WTC11 (cell line): ENCODE measurements around the gene POC1A. TPM values are rescaled to one million over a fixed set of nuclear protein-coding genes. Genes with fewer than 3 reads are reported as not detected.

Experiments
- ATAC-seq: fragments of 200-7000 bp; cut with Tn5 transposase; 2 replicates; pipeline ENCODE4 v1.10.0; 2021; ENCODE audit warnings: mild to moderate bottlenecking, moderate library complexity
- CTCF ChIA-PET: fragments of 300-600 bp; sonication (Branson Sonifier 250); formaldehyde crosslinking; loops from one replicate; lab custom pipeline; 2021; ENCODE audit warnings: antibody characterized with exemption; lab: Charles Lee
- POLR2A ChIA-PET: fragments of 350-600 bp; sonication (Branson Sonifier 250); formaldehyde crosslinking; loops from one replicate; lab custom pipeline; 2021; ENCODE audit warnings: antibody characterized with exemption; lab: Charles Lee
- DNase-seq: peaks from one replicate; pipeline ENCODE4 v3.0.0; 2021; ENCODE audit warnings: low spot score
- H3K27ac Mint-ChIP-seq: 2 replicates; pipeline ENCODE4 v1.8.0; 2021; ENCODE audit warnings: mixed read lengths
- H3K27me3 Mint-ChIP-seq: 2 replicates; pipeline ENCODE4 v1.8.0; 2021; ENCODE audit warnings: low read depth, mild to moderate bottlenecking, moderate library complexity, mixed read lengths
- H3K36me3 Mint-ChIP-seq: 2 replicates; pipeline ENCODE4 v1.8.0; 2021; ENCODE audit warnings: mixed read lengths
- H3K4me1 Mint-ChIP-seq: 2 replicates; pipeline ENCODE4 v1.8.0; 2022; ENCODE audit warnings: mixed read lengths
- H3K4me3 Mint-ChIP-seq: 2 replicates; pipeline ENCODE4 v1.8.0; 2021; ENCODE audit warnings: mild to moderate bottlenecking, moderate library complexity, mixed read lengths
- H3K9me3 Mint-ChIP-seq: 2 replicates; pipeline ENCODE4 v1.8.0; 2021; ENCODE audit warnings: mixed read lengths
- ATF3 ChIP-seq: sonication (generic); formaldehyde crosslinking; conservative IDR thresholded peaks from 2 replicates; pipeline ENCODE4 v1.8.1; 2022; ENCODE audit warnings: mild to moderate bottlenecking, missing genetic modification reagents
- ATF6 ChIP-seq: sonication (generic); formaldehyde crosslinking; IDR thresholded peaks from 2 replicates; pipeline ENCODE4 v1.8.1; 2023; ENCODE audit warnings: mild to moderate bottlenecking, missing genetic modification reagents
- CREB1 ChIP-seq: sonication (generic); formaldehyde crosslinking; IDR thresholded peaks from 2 replicates; pipeline ENCODE4 v1.8.0; 2023; ENCODE audit warnings: mild to moderate bottlenecking, missing genetic modification reagents
- CTCF ChIP-seq: fragments of 200-600 bp; IDR thresholded peaks from 2 replicates; pipeline ENCODE4 v1.8.0; 2022; ENCODE audit warnings: antibody characterized with exemption
- E2F4 ChIP-seq: sonication (generic); formaldehyde crosslinking; IDR thresholded peaks from 2 replicates; pipeline ENCODE4 v1.8.1; 2022; ENCODE audit warnings: low read depth, mild to moderate bottlenecking, moderate library complexity, missing genetic modification reagents, borderline replicate concordance
- ERG ChIP-seq: fragments of 250-450 bp; sonication (Bioruptor Pico); IDR thresholded peaks from 2 replicates; pipeline ENCODE4 v1.8.0; 2021; ENCODE audit warnings: mild to moderate bottlenecking
- GABPB1 ChIP-seq: sonication (generic); formaldehyde crosslinking; IDR thresholded peaks from 2 replicates; pipeline ENCODE4 v1.8.1; 2023; ENCODE audit warnings: mild to moderate bottlenecking, missing genetic modification reagents
- GTF2I ChIP-seq: fragments of 250-450 bp; sonication (Bioruptor Pico); conservative IDR thresholded peaks from 2 replicates; pipeline ENCODE4 v1.4.0; 2021; ENCODE audit warnings: mild to moderate bottlenecking
- HMGXB4 ChIP-seq: sonication (generic); formaldehyde crosslinking; IDR thresholded peaks from 2 replicates; pipeline ENCODE4 v1.8.1; 2023; ENCODE audit warnings: mild to moderate bottlenecking, moderate library complexity, missing genetic modification reagents
- KAT7 ChIP-seq: sonication (generic); formaldehyde crosslinking; IDR thresholded peaks from 2 replicates; pipeline ENCODE4 v1.8.1; 2023; ENCODE audit warnings: missing genetic modification reagents, mild to moderate bottlenecking, borderline replicate concordance
- MAX ChIP-seq: sonication (generic); formaldehyde crosslinking; IDR thresholded peaks from 2 replicates; pipeline ENCODE4 v1.8.0; 2022; ENCODE audit warnings: mild to moderate bottlenecking, missing genetic modification reagents
- NR1H2 ChIP-seq: sonication (generic); formaldehyde crosslinking; IDR thresholded peaks from 2 replicates; pipeline ENCODE4 v1.9.0; 2021; ENCODE audit warnings: mild to moderate bottlenecking, moderate library complexity, missing genetic modification reagents
- NR2C2 ChIP-seq: sonication (generic); formaldehyde crosslinking; IDR thresholded peaks from 2 replicates; pipeline ENCODE4 v1.8.0; 2022; ENCODE audit warnings: mild to moderate bottlenecking, missing genetic modification reagents
- PRRX2 ChIP-seq: fragments of 250-450 bp; sonication (Bioruptor Pico); IDR thresholded peaks from 2 replicates; pipeline ENCODE4 v1.8.0; 2021; ENCODE audit warnings: mild to moderate bottlenecking
- RELA ChIP-seq: sonication (generic); formaldehyde crosslinking; IDR thresholded peaks from 2 replicates; pipeline ENCODE4 v1.8.1; 2022; ENCODE audit warnings: missing genetic modification reagents, mild to moderate bottlenecking, borderline replicate concordance
- SOX15 ChIP-seq: fragments of 250-450 bp; sonication (Bioruptor Pico); IDR thresholded peaks from 2 replicates; pipeline ENCODE4 v1.9.0; 2021; ENCODE audit warnings: mild to moderate bottlenecking
- STAT6 ChIP-seq: sonication (generic); formaldehyde crosslinking; conservative IDR thresholded peaks from 2 replicates; pipeline ENCODE4 v1.8.1; 2023; ENCODE audit warnings: mild to moderate bottlenecking, low read depth, missing genetic modification reagents, moderate library complexity
- ZNF121 ChIP-seq: sonication (generic); formaldehyde crosslinking; IDR thresholded peaks from 2 replicates; pipeline ENCODE4 v1.8.0; 2023; ENCODE audit warnings: missing genetic modification reagents
- ZNF232 ChIP-seq: sonication (generic); formaldehyde crosslinking; IDR thresholded peaks from 2 replicates; pipeline ENCODE4 v1.8.0; 2022; ENCODE audit warnings: mild to moderate bottlenecking, missing genetic modification reagents
- total RNA-seq: library from RNA; stranded (reverse); gene quantifications from 3 replicates; pipeline ENCODE4 v1.2.3, GENCODE V29; 2021

POC1A gene
- total RNA-seq, 1 experiment from 2014 or later = 31.3 TPM

GRCh38 chr3:52197499-52197841 is 43.2 kb upstream of the POC1A start (continued):
- no peak for TF ChIP-seq HMGXB4 (CRISPR knock-in tag)
- no peak for TF ChIP-seq RELA
- no peak for TF ChIP-seq ERG (CRISPR knock-in tag)
- no peak for TF ChIP-seq KAT7 (CRISPR knock-in tag)
- no peak for TF ChIP-seq ZNF232
- no peak for TF ChIP-seq CTCF
- TF ChIP-seq ATF6 (CRISPR knock-in tag) = no peak
- no peak for TF ChIP-seq GTF2I (CRISPR knock-in tag)
- no peak for TF ChIP-seq SOX15 (CRISPR knock-in tag)
- TF ChIP-seq, all 79 proteins: peak for 0

- H3K27me3 Mint-ChIP-seq = peaks cover 11% of the 10 kb centered on the region
- H3K4me1 Mint-ChIP-seq = peaks cover 15% of the 10 kb centered on the region
- no peak for TF ChIP-seq STAT6 (CRISPR knock-in tag)
- no peak for TF ChIP-seq NR1H2
- no peak for TF ChIP-seq ZNF121 (CRISPR knock-in tag)
- TF ChIP-seq E2F4 = no peak
- TF ChIP-seq ATF3 = no peak
- TF ChIP-seq GABPB1 (CRISPR knock-in tag) = no peak
- TF ChIP-seq CREB1 = no peak
- no peak for TF ChIP-seq MAX
- no peak for TF ChIP-seq PRRX2 (CRISPR knock-in tag)
- TF ChIP-seq ZNF232 = no peak
- no peak for TF ChIP-seq NR2C2
- TF ChIP-seq, all 79 proteins: peak for 0
- Mint-ChIP-seq H3K9me3 (no peaks in the 10 kb centered on the region), H3K36me3 (peaks cover 14% of the 10 kb centered on the region), H3K4me3 (no peak overlapping the region; the same call in 1 of the 2 replicates), H3K27ac (no peak overlapping the region)
- CTCF ChIA-PET = interaction anchor here (0.6 to 2.6 kb wide), 9 partner anchors 23 to 250 kb away, joined by 3 to 8 read pairs (median 4); partner anchors contain the start of gene ABHD14A
- POLR2A ChIA-PET = interaction anchor here (1.1 kb wide), 1 partner anchor 42 kb away, joined by 4 read pairs; the partner anchor contains the start of gene POC1A
- ATAC-seq = no peak
- no peak for DNase-seq
These were observed 42.8 kb upstream of the POC1A start for GRCh38 chr3:52196977-52197376.
